HG03378 (cell line): ENCODE results near the gene PCDHGC3.
"Not testable (repeated sequence)": the region's sequence is repeated elsewhere in the genome, so short reads cannot be mapped to it uniquely, and the experiment has no call there.

Experiments
- ATAC-seq: cut with Tn5 transposase; IDR thresholded peaks from one replicate; pipeline ENCODE4 v1.9.1; 2021; ENCODE audit warnings: mild to moderate bottlenecking, moderate library complexity; ENCODE audit not compliant: unreplicated experiment

The PCDHGC3 gene

DNA sequence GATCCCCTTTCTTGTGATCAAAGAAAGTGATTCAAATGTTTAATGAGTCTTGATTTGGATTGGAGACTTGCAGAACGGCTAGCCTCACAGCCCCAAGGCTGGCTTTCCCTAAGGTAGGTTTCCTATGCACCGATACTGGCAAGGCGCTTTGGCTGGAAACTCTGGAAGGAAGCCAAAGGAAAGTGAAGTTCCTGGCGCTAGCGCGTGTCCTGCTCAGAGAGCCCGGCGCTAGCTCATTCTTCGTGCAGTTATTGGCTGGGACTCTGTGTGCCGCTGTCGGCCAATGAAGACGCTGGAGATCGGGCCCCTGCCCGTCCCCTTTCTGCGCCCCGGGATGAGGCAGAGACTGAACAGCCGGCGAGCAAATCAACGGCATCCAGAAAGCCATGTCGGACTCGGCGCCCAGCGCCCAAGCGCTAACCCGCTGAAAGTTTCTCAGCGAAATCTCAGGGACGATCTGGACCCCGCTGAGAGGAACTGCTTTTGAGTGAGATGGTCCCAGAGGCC lies at the start of gene PCDHGC3:
PCDHGC3 (plus strand) TSS at position 342 of the 507 bp plus-strand sequence; CDS start at position 493, 151 bp downstream.
- peak; percentile 96 for ATAC-seq

DNA sequence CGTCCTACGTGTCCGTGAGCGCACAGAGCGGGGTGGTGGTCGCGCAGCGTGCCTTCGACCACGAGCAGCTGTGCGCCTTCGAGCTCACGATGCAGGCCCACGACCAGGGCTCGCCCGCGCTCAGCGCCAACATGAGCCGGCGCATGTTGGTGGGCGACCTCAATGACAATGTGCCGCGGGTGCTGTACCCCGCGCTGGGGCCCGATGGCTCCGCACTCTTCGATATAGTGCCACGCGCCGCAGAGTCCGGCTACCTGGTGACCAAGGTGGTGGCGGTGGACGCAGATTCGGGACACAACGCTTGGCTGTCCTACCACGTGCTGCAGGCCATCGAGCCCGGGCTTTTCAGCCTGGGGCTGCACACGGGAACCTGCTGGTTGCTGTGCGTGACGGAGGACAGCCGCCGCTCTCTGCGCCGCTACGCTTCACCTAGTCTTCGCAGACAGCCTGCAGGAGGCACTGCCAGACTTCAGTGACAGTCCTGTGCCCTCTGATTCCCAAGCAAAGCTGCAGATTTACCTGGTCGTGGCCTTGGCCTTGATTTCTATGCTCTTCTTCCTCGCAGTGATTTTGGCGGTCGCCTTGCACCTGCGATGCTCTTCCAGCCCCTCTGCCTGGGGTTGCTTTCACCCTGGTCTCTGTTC lies 47.9 kb upstream of the PCDHGC3 start:
- ATAC-seq: no peak

DNA sequence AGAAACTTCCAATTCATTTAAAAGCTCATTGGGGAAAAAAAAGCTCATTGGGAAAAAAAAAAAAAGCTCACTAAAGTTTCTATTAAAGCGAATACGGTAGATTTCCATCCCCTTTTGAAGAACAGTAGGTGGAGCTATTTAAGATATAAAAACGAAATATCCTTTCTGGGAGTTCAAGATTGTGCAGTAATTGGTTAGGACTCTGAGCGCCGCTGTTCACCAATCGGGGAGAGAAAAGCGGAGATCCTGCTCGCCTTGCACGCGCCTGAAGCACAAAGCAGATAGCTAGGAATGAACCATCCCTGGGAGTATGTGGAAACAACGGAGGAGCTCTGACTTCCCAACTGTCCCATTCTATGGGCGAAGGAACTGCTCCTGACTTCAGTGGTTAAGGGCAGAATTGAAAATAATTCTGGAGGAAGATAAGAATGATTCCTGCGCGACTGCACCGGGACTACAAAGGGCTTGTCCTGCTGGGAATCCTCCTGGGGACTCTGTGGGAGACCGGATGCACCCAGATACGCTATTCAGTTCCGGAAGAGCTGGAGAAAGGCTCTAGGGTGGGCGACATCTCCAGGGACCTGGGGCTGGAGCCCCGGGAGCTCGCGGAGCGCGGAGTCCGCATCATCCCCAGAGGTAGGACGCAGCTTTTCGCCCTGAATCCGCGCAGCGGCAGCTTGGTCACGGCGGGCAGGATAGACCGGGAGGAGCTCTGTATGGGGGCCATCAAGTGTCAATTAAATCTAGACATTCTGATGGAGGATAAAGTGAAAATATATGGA lies 45.2 kb upstream of the PCDHGC3 start, which contains the start of gene PCDHGA12:
PCDHGA12 (plus strand) TSS at position 176 of the 782 bp plus-strand sequence; CDS start at position 429, 253 bp downstream.
- ATAC-seq: peak; percentile 93

DNA sequence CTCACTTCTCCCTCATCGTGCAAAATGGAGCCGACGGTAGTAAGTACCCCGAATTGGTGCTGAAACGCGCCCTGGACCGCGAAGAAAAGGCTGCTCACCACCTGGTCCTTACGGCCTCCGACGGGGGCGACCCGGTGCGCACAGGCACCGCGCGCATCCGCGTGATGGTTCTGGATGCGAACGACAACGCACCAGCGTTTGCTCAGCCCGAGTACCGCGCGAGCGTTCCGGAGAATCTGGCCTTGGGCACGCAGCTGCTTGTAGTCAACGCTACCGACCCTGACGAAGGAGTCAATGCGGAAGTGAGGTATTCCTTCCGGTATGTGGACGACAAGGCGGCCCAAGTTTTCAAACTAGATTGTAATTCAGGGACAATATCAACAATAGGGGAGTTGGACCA lies 44.5 kb upstream of the PCDHGC3 start:
- no peak for ATAC-seq

DNA sequence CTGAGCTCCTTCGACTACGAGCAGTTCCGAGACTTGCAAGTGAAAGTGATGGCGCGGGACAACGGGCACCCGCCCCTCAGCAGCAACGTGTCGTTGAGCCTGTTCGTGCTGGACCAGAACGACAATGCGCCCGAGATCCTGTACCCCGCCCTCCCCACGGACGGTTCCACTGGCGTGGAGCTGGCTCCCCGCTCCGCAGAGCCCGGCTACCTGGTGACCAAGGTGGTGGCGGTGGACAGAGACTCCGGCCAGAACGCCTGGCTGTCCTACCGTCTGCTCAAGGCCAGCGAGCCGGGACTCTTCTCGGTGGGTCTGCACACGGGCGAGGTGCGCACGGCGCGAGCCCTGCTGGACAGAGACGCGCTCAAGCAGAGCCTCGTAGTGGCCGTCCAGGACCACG lies 43.5 kb upstream of the PCDHGC3 start:
- not testable (repeated sequence) for ATAC-seq

DNA sequence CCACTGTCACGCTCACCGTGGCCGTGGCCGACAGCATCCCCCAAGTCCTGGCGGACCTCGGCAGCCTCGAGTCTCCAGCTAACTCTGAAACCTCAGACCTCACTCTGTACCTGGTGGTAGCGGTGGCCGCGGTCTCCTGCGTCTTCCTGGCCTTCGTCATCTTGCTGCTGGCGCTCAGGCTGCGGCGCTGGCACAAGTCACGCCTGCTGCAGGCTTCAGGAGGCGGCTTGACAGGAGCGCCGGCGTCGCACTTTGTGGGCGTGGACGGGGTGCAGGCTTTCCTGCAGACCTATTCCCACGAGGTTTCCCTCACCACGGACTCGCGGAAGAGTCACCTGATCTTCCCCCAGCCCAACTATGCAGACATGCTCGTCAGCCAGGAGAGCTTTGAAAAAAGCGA lies 43.0 kb upstream of the PCDHGC3 start:
- not testable (repeated sequence) for ATAC-seq

DNA sequence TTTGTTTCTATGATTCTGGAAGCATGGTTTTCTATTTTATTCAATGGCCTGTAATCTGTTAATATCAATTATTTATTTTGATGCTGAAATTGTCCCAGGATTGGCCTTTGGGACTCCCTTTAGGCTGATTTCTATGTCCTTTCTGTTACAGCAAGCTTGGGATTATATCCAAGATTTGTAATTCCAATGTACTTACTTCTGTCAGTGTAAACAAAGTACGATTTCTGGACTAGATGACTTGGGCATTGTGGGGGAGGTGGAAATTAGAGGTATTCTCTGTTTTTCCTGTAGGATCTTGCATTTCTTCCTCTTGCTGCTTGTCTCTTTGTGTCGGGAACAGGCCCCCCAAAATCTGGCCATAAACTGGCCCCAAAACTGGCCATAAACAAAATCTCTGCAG lies 41.8 kb upstream of the PCDHGC3 start:
- no peak for ATAC-seq

DNA sequence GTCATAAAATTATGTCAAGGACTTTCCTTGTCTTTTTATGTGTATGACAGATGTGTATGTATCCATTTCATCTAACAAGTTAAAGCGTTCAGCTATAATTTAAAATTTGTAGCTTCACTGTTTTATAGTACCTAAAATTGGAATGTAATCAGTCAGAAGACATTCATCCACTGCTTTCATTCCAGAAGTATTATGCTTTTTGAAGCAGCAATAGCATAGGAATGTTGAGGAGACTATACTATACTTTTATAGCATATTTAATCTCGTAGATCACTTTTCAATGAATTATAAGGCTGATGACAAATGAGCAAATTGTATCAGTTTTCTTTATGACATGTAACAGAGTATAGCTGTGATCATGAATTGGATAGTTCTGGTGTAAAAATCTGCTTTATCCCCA lies 38.5 kb upstream of the PCDHGC3 start:
- ATAC-seq: no peak

DNA sequence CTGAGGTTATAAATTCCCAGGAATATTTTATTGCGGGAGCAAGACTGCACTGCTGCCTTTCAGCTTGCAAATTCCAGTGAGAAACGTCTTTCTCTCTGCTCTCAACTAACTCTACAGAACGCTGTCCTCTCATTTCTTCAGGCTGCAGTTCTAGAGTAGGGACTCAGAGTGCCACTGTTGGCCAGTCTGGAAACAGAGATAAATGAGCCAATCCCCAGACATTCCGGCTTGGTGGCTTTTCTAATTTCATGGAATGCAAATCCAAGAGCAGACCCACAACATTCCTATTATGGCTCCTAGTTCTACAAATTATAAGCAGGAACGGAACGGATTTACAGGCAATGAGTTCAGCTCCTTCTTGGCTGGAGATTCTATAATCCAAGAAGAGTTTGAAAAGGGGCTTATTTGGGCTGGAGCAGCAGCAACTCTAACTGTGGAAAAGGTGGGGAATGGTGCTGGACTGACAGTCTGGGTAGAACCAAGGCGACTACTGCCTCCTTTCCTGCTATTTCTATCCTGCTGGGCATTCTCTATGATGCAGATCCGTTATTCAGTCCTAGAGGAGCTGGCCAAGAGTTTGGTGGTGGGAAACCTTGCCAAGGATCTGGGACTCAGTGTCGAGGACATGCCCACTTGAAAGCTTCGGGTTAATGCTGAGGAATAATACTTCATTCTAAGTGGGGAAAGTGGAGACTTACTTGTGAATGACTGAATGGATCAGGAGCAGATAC lies 36.2 kb upstream of the PCDHGC3 start:
- ATAC-seq: no peak

DNA sequence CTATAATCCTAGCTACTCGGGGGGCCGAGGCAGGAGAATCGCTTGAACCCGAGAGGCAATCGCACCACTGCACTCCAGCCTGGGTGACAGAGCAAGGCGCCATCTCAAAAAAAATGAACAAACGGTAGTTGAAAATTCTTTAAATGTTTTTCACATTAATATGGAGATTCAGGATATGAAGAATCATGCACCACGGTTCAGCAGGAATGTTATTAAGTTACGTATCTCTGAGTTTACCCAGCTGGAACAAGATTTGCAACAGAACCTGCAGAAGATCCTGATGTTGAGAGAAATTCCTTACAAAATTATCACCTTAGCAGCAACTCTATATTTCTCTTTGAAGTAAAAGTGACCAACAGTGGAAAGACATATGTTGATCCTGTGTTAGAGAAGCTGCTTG lies 35.4 kb upstream of the PCDHGC3 start:
- no peak for ATAC-seq

DNA sequence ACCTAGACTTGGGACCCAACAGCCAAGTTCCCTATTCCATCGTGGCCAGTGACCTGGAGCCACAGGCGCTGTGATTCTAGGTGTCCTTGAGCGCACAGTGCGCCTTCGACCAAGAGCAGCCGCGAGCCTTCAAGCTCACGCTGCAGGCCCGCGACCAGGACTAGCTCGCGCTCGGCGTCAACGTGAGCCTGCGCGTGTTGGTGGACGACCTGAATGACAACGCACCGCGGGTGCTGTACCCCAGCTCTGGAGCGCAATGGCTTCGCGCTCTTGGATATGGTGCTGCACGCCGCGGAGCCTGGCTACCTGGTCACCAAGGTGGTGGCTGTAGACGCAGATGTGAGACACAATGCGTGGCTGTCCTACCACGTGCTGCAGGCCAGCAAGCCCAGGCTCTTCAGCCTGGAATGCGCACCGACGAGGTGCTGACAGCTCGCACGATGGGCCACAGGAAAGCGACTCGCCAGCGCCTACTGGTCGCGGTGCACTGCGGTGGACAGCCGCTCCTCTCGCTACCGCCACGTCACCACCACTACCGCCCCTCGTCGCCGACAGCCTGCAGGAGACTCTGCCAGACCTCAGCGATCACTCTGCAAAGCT lies 34.1 kb upstream of the PCDHGC3 start:
- ATAC-seq: no peak

DNA sequence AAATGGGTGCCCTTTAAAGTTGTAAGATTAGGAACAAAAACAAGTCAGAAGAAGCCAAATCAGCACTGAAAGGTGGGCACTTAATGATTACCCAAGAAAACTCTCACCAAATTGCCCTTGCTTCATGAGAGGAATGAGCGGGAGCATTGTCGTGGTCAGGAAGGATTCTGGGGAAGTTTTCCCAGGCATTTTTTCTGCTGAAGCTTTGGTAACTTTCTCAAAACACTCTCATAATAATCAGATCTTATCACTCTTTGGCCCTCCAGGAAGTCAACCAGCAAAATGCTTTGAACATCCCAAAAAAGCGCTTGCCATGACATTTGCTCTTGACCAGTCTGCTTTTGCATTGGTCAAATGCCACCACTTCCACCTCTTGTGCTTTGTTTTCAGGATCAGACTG lies 10.4 kb upstream of the PCDHGC3 start:
- ATAC-seq: no peak

DNA sequence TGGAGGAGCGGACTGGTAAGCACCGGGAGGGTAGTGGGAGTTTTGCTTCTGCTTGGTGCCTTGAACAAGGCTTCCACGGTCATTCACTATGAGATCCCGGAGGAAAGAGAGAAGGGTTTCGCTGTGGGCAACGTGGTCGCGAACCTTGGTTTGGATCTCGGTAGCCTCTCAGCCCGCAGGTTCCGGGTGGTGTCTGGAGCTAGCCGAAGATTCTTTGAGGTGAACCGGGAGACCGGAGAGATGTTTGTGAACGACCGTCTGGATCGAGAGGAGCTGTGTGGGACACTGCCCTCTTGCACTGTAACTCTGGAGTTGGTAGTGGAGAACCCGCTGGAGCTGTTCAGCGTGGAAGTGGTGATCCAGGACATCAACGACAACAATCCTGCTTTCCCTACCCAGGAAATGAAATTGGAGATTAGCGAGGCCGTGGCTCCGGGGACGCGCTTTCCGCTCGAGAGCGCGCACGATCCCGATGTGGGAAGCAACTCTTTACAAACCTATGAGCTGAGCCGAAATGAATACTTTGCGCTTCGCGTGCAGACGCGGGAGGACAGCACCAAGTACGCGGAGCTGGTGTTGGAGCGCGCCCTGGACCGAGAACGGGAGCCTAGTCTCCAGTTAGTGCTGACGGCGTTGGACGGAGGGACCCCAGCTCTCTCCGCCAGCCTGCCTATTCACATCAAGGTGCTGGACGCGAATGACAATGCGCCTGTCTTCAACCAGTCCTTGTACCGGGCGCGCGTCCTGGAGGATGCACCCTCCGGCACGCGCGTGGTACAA lies 556 bp downstream of the PCDHGC3 start:
- peak; percentile 23 for ATAC-seq

DNA sequence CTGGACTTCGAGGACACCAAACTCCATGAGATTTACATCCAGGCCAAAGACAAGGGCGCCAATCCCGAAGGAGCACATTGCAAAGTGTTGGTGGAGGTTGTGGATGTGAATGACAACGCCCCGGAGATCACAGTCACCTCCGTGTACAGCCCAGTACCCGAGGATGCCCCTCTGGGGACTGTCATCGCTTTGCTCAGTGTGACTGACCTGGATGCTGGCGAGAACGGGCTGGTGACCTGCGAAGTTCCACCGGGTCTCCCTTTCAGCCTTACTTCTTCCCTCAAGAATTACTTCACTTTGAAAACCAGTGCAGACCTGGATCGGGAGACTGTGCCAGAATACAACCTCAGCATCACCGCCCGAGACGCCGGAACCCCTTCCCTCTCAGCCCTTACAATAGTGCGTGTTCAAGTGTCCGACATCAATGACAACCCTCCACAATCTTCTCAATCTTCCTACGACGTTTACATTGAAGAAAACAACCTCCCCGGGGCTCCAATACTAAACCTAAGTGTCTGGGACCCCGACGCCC lies 1.3 kb downstream of the PCDHGC3 start:
- no peak for ATAC-seq

DNA sequence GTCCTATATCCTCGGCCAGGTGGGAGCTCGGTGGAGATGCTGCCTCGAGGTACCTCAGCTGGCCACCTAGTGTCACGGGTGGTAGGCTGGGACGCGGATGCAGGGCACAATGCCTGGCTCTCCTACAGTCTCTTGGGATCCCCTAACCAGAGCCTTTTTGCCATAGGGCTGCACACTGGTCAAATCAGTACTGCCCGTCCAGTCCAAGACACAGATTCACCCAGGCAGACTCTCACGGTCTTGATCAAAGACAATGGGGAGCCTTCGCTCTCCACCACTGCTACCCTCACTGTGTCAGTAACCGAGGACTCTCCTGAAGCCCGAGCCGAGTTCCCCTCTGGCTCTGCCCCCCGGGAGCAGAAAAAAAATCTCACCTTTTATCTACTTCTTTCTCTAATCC lies 2.0 kb downstream of the PCDHGC3 start:
- ATAC-seq: no peak

DNA sequence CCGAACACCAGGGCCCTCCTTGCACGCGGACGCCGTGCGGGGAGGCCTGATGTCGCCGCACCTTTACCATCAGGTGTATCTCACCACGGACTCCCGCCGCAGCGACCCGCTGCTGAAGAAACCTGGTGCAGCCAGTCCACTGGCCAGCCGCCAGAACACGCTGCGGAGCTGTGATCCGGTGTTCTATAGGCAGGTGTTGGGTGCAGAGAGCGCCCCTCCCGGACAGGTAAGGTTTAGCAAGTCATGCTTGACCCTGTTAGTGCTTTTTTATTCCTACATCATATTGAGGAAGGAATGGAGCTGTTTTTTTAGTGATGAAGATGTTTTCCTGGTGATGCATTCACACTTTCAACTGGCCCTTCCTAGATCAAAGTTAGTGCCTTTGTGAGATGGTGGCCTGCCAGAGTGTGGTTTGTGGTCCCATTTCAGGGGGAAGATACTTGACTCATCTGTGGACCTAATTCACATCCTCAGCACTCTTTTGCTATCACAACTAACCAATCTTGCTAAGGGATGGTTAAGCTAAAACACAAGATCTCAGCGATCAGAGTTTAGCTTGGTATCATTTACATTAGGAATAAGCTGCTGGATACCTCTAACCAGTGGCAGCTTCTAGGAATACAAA lies 2.7 kb downstream of the PCDHGC3 start:
- no peak for ATAC-seq

DNA sequence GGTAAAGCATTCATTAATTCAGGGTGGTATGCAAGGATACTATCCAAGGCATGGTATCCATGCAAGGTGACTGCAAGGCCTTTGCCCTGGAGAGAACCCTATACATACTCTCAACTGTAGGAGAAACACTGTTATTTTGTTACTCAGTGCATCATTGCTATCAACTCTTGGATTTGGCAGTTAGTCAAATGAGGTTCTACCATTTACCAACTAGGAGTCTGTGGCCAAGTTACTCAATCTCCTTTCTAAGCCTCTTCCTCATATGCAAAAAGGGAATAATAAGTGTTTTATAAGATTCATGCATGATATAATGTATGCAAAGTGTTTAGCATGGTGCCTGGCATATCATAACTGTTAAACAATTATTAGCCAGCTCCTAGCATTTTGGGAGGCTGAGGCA lies 4.0 kb downstream of the PCDHGC3 start:
- ATAC-seq: no peak

DNA sequence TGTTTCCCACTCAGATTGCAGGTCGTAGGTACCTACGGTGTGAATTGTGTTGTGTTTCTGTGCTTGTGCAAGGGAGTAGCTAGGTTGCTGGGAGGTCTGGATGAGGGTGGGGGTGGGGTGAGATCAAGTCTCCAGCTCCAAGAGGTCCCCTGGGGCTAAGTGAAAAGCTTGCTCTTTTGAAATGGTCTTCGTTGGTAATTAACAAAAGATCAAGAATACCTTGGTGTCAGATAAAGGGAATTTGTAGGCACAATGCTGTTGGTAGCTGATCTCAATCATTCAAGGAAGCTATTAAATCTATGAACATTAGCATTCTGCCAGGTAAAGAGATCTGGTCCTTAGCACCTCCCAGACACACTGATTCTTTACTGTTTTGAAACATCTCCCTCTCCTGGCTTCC lies 8.1 kb downstream of the PCDHGC3 start:
- ATAC-seq: no peak

DNA sequence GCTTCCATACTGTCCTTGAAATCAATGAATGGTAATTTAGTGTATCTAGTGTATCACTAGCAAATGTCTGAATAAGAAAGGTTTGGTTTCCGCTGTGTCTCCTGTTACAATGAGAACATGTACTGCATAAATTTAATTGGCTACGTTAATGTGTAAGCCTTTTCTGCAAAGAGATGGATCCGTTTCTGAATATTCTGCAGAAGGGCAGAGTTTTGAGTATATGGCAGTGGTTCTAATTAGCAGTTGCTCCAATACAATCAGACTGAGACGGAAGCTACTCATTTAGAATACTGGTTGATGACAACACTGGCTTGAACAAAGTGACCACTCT lies 8.5 kb downstream of the PCDHGC3 start:
- ATAC-seq: no peak
